Inflammatory macrophage treated with lipopolysaccharide for 1 hour (primary cell): ENCODE results near the gene CRB2.
"Not testable (repeated sequence)": the region's sequence is repeated elsewhere in the genome, so short reads cannot be mapped to it uniquely, and the experiment has no call there.

Experiments used
- DNase-seq, 2 donors: peaks; one replicate each; pipeline ENCODE4 v3.0.0-alpha.2; 2020 to 2022

CRB2 gene

DNA sequence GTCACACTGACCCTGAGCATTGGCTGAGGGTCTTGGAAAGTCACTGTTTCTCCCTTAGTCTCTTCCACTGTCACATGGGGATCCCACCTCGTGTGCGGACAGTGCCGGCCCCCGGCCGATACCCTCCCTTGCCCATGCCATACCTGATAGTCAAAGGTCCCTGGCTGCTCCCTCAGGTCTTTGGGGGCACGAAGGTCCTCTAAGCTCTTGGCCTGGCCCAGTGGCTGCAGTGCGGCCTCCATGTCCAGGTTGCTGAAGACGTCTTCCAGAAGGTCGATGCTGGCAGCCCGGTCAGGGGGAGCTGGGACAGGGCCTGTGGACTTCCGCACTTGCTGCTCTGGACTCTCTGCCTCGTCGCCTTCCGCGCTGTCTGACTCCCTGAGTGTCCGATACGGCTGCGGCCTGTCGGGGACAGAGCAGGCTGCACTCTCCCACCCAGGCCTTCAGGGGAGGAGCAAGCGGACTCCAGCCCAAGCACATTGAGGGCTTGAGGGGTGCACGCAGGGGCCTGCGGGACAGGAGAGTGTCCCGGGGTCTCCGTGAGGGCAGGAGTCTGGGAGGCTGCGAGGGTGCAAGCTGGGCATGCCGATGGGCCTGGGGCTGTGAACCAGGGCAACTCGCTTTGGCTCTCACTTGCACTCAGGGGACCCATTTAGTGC lies 27.6 kb downstream of the CRB2 start:
- no peak for DNase-seq

DNA sequence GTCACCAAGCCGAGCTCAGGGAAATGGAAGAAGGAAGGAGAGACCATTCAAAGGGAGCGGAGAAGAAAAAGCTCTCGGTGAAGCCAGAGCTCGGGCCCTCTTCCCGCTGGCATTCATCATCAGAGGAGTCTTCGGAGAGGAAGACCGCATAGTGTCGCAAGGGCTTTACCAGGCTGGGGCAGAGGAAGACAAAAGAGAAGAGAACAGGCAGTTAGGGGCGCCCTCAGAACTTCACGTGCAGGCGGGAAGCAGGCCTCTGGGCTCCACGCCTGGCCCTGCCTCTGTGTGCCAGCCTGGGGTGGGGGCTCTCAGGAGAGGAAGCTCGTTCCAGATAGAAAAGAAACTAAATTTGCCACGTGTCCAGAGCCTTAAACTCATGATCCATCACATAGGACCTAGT lies 31.7 kb downstream of the CRB2 start:
- DNase-seq, result peak; percentile 5 to 23

- peak; percentile 42 to 45 for DNase-seq
Observed at GRCh38 chr9:123389070-123389469, 33.1 kb downstream of the CRB2 start.

- DNase-seq, result no peak
Observed at GRCh38 chr9:123389698-123390097, 33.7 kb downstream of the CRB2 start.

- DNase-seq, result no peak
Observed at GRCh38 chr9:123390337-123391135, 34.5 kb downstream of the CRB2 start.

- DNase-seq, result no peak
Observed at GRCh38 chr9:123391233-123391632, 35.2 kb downstream of the CRB2 start.

- no peak for DNase-seq
Observed at GRCh38 chr9:123391946-123392345, 35.9 kb downstream of the CRB2 start.

- DNase-seq, result no peak
Observed at GRCh38 chr9:123392802-123393201, 36.8 kb downstream of the CRB2 start.

DNA sequence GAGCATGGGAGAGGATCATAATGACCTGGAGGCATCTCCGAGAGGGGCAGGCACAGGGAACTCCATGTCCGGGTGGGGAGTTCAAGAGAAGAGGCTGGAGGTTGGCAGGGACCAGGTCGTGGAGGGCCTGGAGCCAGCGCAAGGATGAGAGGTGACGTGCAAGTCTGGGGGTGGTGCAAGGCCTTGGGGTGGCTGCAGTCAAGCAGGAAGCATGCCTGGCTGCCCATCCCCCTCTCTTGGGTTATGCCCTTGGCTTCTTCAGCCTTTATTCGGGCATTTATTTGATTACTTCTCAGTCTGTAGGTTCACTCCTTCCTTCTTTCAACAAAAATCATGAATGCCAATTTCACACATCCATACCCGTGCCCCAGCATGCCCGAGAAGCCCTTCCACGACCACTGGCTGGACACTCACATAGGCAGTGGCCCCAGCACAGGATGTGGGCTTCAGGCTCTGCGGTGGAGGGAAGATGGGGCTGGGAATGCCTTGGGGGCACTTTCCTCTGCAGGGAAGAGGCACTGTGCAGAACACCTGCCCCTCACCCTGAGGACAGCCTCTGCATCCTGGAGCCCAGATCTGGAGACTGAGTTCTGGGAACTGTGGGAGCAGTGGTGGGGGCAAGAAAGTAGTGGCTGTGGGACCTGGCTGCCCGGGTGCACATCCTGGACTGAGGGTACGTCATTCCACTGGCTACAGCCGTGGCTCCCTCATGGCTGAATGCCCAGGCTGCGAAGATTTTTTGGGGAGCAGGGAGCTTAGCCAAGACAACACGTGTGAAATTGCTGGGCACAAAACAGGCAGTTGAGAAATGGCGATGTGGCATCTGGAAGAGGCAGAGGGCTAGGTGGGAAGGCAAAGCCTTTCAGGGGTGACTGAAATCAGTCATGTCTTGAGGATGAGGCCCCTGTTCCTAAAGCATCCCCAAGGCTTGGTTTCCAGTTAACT lies 38.6 kb downstream of the CRB2 start:
- DNase-seq, result no peak

GRCh38 chr9:123395276-123395688 lies 39.3 kb downstream of the CRB2 start:
- DNase-seq, result no peak

DNA sequence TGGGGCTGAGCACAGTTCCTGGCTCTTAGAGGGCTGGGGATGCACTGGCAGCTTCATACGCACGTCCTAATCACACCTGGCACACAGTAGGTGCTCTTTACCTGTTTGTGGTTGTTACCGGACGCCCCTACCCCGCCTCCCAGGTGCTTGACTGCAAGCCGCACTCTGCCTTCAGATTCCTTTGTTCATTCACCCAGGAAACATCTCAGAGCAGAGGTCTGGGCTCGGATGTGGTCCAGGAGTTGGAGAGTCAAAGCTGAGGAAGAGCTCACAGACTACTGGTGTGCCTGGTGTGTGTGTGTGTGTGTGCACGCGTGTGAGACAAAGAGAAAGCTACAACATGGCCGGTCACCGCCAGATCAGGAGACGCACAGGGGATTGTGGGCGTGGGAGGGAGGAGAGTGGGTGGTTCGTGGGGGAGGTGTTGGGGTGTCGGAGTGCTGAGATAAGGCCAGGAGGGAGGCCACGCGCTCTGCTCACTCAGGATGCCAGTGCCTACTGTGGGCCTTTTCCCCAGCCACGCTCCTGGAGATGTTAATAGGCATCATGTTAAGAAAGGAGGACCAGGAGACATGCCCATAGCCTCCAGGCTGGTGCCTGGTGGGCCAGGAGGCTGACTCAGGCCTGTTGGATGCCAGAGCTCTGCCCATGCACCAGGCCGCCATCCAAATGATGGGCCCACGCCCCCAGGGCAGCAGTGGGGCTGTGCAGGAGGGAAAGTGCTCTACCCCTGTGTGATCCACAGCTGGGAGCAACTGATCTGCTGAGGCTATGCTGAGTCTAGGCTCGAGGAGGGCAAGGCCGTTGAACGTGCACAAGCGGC lies 39.9 kb downstream of the CRB2 start:
- DNase-seq, result no peak

DNA sequence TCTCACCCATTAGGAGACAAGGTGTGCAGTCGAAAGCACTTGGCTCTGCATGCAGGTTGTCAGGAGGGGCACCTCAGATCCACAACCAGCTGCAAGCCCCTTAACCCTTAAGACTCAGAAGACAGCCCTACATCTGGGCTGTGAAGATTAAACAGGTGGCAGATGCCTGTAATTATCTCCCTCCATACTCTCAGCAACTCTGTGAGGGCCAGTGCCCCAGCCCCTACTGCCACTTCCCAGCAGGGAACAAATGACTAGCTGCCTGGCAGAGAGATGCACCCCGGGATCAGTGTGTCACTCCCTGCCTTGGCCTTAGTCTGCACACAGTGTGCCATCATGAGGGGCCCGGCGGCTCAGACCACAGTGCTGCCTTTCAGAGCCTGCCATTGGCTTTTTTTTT lies 42.0 kb downstream of the CRB2 start:
- no peak for DNase-seq

- DNase-seq, result not testable (repeated sequence)
Observed at GRCh38 chr9:123398938-123399337, 42.9 kb downstream of the CRB2 start.

- peak in 1 of 2 donors; percentile 17 for DNase-seq
Observed at GRCh38 chr9:123399803-123400378, 43.9 kb downstream of the CRB2 start.

- peak in 1 of 2 donors; percentile 8 for DNase-seq
Observed at GRCh38 chr9:123400926-123401503, 45.0 kb downstream of the CRB2 start.

GRCh38 chr9:123401879-123402513 lies 46.0 kb downstream of the CRB2 start:
- peak in 1 of 2 donors; percentile 22 for DNase-seq

DNA sequence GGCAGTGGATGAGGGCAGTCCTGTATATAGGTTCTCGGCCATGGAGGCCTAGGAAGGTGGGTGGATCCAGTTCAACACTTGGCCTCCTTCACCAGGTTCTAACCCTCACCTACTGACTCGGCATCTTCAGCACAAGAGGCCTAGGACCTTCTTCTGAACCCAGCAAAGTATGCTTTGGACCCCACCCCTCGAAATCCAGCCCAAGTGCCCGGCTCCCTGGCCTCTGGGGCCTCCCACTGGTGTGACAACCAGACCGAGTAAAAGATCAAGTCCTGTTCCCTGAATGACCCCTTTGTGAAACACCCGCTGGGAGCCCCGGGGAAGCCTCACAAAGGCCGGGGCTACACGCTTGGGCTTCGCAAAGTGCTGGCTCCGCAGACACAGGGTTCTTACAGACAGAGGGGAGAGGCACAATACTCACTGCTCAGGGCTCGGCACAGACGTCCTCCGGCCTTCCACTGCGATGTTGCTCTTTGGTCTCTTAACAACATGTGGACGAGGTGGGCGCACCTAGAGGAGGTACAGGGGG lies 47.0 kb downstream of the CRB2 start:
- no peak for DNase-seq

DNA sequence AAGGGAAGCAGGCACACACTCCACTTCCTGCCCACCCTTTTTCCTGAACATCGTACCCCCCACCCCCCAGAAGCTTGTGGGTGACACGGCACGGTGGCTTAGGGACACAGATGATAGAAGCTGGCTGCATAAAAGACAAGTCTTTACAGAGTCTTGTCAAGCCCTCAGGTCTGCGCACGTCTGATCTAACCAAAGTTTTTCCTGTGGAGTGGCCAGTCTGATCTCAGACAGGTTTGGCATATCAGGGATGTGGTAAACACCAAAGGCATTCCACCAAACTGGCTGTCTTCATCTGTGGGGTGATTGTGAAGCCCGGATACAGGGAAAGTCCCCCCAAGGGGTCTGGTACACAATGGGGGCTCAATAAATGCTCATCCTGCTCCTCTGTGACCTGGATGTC lies 50.0 kb downstream of the CRB2 start:
- no peak for DNase-seq

GRCh38 chr9:123406691-123407216 lies 50.8 kb downstream of the CRB2 start:
- DNase-seq, result no peak

DNA sequence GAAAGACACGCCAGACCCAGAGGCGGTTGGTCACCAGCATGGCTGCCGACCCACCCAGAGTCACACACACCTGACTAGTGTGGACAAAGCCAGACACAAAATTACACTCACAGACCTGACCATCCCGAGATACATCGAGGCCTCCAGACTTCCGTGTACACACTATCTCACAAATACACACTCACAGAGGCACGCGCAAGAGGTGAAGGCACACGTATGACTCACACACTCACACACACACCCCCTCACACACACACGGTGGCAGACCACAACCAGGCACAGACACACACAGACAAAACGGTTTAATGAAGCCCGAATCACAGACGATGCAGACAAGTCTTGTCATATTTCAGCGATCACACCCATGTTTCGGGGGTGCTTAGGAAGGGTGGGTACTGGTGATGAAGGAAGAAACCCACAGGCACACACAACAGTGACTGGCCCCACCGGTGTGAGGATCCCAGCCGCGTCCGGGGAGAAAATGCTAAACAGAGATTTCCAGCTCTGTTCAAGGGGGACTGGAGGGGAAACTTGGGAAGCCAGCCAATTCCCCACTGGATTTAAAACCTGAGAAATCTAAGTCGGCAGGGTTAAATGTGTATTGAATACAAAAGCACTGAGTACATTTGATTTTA lies 51.3 kb downstream of the CRB2 start:
- no peak for DNase-seq
